Measurements from ENCODE around the gene CDHR5.
"Not testable (repeated sequence)": the region's sequence is repeated elsewhere in the genome, so short reads cannot be mapped to it uniquely, and the experiment has no call there.

The CDHR5 gene, protein sequence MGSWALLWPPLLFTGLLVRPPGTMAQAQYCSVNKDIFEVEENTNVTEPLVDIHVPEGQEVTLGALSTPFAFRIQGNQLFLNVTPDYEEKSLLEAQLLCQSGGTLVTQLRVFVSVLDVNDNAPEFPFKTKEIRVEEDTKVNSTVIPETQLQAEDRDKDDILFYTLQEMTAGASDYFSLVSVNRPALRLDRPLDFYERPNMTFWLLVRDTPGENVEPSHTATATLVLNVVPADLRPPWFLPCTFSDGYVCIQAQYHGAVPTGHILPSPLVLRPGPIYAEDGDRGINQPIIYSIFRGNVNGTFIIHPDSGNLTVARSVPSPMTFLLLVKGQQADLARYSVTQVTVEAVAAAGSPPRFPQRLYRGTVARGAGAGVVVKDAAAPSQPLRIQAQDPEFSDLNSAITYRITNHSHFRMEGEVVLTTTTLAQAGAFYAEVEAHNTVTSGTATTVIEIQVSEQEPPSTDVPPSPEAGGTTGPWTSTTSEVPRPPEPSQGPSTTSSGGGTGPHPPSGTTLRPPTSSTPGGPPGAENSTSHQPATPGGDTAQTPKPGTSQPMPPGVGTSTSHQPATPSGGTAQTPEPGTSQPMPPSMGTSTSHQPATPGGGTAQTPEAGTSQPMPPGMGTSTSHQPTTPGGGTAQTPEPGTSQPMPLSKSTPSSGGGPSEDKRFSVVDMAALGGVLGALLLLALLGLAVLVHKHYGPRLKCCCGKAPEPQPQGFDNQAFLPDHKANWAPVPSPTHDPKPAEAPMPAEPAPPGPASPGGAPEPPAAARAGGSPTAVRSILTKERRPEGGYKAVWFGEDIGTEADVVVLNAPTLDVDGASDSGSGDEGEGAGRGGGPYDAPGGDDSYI

DNA sequence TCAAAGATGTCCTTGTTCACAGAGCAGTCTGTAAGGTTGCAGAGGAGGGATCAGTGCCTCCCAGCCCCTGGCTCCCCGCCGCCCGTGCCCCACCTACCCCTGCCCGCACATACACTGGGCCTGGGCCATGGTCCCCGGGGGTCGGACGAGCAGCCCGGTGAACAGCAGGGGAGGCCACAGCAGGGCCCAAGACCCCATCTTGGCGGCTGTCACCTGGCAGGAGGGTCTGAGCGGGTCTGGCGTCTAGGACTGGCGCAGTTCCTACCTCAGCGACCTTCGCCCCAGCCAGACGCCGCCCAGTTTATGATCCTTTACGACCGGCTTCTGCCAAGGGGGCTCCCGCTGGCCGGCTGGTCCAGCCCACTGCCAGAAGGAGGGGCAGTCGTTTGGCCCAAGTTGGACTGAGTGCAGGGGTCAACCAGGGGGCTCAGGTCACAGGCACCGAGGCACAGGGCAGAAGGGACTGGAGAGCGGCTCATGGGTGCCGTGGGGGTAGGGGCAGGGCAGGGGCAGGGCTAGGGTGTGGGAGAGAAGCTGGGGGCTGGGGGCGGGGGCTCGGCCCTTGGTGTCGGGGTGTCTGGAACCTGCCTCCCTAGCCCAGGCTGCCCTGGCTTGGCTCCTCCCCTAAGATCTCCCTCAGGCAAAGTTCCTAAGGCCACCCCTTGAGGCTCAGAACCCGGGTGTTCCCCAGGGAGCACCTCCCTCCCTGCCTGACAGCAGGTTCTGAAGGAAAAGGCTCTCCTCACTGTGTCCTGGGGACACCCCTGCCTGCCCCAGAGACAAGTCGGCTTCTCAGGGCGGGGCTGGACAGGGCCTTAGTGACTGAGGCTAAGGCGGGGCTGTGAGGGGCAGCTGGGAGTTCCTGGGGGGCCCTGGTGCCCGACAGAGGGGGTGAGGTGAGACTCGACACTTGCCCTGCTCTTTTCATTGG, at the start of gene CDHR5:
Gene CDHR5, minus strand, starts transcription at position 251 of the 931 bp plus-strand sequence. Its CDS starts 53 bp downstream, at position 198.
- DNase-seq (ENCODE audit: low read depth in 2 of 2): no peak

- DNase-seq (ENCODE audit: low read depth in 2 of 2): no peak
Measured at GRCh38 chr11:674406-674805, 49.7 kb upstream of the CDHR5 start.

- no peak for DNase-seq (ENCODE audit: low read depth in 2 of 2)
Measured at GRCh38 chr11:673866-674265, 49.1 kb upstream of the CDHR5 start.

- no peak for DNase-seq (ENCODE audit: low read depth in 2 of 2)
Measured at GRCh38 chr11:665704-666281, 41.0 kb upstream of the CDHR5 start.

DNA sequence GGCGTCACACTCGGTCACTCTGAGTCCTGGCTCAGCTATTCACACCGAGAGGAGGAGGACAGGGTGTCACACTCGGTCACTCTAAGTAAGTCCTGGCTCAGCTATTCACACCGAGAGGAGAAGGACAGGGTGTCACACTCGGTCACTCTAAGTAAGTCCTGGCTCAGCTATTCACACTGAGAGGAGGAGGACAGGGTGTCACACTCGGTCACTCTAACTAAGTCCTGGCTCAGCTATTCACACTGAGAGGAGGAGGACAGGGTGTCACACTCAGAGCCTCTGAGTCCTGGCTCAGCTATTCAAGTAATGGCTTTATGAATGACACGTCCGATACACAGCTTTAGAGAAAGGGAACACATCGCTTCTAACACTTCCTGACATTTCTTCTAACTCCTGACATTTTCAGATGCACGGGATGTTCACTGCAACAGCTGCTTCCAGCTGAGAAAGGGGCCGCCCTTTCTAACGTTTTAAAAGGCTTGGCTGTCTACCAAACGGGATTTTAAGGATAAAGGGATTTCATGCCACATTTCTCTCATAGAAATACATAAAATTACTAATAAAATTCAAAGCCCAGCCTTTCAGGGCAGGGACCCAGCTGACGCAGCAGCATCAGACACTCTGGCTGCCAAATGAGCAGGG, 40.4 kb upstream of the CDHR5 start:
- no peak for DNase-seq (ENCODE audit: low read depth in 2 of 2)

GRCh38 chr11:662689-663274, 38.0 kb upstream of the CDHR5 start:
- DNase-seq (ENCODE audit: low read depth in 2 of 2): no peak

DNA sequence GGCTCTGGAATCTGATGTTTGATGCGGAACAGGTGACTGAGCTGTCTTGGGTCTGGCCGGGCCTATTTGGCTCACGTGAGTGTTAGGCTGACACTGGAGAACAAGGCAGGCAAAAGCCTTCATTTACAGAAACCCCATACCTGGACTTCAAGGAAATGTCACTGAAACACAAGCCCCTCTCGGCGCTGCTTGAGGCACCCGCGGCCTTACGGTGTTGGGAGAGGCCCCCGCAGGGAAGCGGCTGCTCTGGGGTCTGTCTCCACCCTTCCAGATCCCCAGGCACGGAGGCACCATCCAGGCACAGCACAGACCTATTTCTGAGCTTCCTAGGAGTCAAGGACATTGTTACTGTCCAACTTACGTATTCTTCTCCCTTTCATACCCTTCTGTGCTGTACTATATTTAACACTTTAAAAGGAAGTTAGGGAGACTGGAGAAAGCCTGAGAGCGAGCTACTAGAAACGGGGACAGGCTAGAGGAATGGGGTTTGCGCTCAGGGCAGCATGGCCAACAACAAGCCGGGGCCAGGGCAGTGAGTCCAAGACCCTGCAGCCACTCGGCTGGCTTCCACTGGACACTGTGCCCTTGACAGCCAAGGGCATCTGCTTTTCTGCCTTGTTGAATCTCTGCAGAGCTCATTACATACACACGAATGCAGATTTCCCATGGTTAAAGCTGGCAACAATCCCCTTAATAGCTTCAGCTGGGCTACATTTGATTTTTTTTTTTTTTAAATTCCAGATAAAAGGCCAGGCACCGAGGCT, 36.1 kb upstream of the CDHR5 start:
- no peak for DNase-seq (ENCODE audit: low read depth in 2 of 2)

DNA sequence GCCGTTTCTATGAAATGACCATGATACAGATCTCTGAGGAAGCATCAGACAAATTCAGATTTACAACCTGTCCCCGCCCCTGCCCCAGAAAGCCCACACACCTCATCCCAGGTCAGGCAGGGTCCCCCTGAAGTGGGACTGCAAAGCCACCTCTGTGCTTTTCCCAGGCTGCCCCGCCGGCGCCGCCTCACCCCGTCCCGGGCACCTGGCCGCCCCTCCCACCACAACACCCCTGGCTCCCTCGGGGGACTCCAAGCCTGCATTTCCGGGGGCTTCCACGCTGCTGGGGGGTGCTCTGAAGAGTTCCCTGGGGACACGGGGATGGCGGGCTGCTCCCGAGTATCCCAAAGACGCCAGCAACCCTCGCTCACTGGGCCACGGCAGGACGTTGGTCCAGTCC, 35.5 kb upstream of the CDHR5 start:
- DNase-seq (ENCODE audit: low read depth in 2 of 2): no peak

GRCh38 chr11:659532-660085, 34.9 kb upstream of the CDHR5 start:
- DNase-seq (ENCODE audit: low read depth in 2 of 2): no peak

DNA sequence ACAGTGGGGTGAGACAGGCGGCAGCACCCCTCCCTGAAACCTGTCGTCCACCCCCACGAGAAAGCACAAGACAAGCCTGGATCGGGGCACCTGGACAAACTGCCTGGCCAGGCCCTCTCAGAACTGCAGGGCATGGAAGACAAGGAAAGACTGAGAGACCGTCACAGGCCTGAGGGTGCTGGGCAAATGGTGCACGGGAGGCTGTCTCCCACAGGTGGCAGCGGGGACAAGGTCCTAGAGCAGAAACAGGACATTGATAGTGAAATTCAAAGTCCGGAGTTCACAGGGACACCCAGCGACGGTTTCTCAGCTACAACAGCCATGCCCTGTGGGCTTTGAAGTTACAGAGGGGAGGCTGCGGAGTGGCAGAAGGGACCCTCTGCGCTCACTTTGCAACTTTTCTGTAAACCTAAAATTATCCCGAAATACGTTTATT, 33.0 kb upstream of the CDHR5 start:
- no peak for DNase-seq (ENCODE audit: low read depth in 2 of 2)

DNA sequence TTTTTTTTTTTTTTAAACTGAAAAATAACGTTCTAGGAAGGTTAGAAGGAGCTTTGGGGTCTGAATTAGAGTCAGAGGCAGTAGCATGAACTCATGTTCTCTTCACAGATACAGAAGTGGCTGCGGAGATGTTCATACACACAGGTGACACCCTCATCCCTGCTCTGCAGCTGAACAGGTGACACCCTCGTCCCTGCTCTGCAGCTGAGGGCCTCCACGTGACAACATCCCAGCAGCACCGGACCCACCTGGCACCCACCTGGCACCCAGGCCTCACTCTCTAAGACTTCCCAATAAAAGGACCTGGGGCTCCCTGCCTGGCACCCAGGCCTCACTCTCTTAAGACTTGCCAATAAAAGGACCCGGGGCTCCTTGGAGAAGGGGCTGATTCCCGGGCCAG, 32.1 kb upstream of the CDHR5 start:
- no peak for DNase-seq (ENCODE audit: low read depth in 2 of 2)

DNA sequence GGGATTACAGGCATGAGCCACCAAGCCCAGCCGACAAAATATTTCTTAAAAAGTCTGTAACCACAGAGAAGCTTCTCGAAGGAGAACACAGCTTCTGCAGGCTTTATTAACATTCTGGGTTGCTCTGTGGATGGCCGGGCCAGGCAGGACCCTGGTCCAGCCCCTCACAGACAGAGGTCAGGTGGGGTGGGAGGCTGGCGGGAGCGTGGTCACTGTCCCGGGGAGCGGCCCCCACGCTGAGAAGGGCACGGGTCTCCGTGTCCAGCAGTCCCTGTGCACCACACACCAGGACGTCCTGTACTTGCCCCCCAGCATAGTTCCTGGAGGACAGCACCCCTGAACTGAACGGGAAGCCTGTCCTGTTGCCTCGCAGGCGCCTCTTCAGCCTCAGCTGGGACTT, 31.7 kb upstream of the CDHR5 start:
- DNase-seq (ENCODE audit: low read depth in 2 of 2): no peak

DNA sequence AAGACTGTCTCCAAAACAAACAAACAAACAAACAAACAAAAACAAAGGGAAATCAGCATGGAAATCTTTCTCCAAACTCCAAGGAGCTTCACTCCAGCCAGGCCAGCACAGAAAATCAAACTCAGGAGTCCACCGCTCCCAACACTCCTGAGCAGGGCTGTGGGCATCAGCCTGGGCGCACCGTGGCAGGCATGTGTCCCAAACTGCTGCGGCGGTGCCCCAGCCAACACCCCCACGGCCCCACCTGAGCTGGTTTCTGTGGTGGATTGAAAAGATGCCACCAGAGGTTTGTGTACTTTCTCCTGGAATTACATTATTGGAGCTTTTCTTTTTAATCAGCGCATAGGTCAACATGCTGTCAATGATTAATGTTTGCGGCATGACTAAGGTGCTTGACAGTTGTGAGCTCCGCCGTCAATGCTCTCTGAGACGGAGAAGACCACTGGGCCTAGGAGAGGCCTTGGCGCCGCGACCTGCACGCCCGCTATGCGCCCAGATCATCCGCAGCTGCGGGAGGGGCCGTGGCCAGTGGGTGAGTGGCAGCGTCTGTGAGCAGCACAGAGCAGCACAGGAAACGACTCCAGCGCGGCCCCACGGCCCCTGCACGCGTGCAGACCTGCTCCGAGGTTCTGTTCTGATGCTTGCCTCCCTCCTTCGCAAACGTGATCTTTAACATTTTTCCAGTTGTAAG, 30.4 kb upstream of the CDHR5 start:
- no peak for DNase-seq (ENCODE audit: low read depth in 2 of 2)

GRCh38 chr11:654444-654843, 29.7 kb upstream of the CDHR5 start:
- not testable (repeated sequence) for DNase-seq (ENCODE audit: low read depth in 2 of 2)

DNA sequence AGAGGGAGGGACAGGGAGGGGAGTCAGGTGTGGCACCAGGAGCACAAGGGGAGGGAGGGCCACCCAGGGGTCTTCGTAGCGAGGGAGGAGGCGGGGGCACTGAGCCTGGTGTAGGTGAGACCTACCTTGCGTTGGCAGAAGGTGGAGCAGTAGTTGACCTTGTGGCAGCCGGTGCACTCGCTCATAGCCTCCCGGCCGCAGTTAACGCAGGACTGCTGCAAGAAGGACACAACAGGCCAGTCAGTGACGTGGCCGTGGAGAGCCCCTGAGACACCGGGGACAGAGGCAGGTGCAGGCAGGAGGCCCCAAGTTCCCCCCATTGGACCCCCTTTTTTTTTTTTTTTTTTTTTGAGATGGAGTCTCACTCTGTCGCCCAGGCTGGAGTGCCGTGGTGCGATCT, 29.1 kb upstream of the CDHR5 start:
- DNase-seq (ENCODE audit: low read depth in 2 of 2): no peak

DNA sequence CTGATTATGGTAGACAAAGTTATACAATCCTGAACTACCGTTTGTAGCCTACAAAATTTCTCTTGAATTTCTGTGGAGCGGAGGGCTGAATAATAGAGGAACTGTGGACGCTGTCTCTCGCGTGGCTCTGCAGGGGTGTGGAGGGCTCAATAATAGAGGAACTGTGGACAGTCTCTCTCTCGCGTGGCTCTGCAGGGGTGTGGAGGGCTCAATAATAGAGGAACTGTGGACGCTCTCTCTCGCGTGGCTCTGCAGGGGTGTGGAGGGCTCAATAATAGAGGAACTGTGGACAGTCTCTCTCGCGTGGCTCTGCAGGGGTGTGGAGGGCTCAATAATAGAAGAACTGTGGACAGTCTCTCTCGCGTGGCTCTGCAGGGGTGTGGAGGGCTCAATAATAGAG, 28.4 kb upstream of the CDHR5 start:
- DNase-seq (ENCODE audit: low read depth in 2 of 2): not testable (repeated sequence)

DNA sequence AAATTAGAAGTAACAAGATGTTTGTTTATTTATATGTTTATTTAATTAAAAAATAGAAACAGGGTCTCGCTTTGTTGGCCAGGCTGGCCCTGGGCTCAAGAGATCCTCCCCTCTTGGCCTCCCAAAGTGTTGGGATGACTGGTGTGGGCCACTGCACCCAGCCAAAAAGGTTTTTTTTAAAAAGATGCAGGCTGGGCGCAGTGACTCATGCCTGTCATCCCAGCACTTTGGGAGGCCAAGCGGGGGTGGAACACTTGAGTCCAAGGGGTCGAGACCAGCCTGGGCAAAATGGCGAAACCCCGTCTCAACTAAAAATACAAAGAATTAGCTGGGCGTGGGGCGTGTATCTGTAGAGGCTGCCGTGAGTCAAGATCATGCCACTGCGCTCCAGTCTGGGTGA, 25.7 kb upstream of the CDHR5 start:
- DNase-seq (ENCODE audit: low read depth in 2 of 2): no peak

GRCh38 chr11:647672-648158, 23.0 kb upstream of the CDHR5 start:
- DNase-seq (ENCODE audit: low read depth in 2 of 2): not testable (repeated sequence)

DNA sequence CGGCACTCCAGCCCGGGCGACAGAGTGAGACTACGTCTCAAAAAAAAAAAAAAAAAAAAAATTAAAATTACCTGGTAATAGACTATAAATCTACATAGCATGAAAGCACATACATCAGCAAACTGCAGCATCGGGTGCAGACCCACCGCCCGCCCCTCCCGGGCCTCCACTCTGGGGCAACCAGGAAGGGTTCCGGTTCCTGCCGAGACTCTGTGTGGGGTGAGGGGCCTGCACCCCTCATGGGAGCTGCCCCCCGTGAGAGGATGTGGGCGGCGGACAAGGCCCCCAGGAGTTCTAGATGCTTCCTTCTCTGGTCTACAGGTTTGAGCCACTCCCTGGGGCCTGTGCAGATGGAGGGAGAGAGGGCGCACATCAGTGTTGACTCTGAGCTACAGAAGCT, 21.5 kb upstream of the CDHR5 start:
- DNase-seq (ENCODE audit: low read depth in 2 of 2): no peak

Data from stimulated activated CD8-positive, alpha-beta memory T cell treated with anti-CD3 and anti-CD28 coated beads, Interleukin-15, amount 100 ng/mL, for 48 hours (primary cell).